RKO (cell line): ENCODE measurements around the gene CYTL1.
"Not testable (repeated sequence)": the region's sequence is repeated elsewhere in the genome, so short reads cannot be mapped to it uniquely, and the experiment has no call there.

Source experiments
- DNase-seq: peaks from one replicate; pipeline ENCODE4 v3.0.0-alpha.2; 2016; ENCODE audit warnings: low spot score

CYTL1 gene

DNA sequence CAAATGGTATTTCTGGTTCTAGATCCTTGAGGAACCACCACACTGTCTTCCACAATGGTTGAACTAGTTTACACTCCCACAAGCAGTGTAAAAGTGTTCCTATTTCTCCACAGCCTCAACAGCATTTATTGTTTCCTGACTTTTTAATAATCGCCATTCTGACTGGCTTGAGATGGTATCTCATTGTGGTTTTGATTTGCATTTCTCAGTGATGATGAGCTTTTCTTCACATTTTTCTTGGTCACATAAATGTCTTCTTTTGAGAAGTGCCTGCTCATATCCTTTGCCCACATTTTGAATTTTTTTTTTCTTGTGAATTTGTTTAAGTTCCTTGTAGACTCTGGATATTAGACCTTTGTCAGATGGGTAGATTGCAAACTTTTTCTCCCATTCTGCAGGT, 22.3 kb downstream of the CYTL1 start:
- DNase-seq: not testable (repeated sequence)

- no peak for DNase-seq
Observed at GRCh38 chr4:4995908-4996265, 23.4 kb downstream of the CYTL1 start.

DNA sequence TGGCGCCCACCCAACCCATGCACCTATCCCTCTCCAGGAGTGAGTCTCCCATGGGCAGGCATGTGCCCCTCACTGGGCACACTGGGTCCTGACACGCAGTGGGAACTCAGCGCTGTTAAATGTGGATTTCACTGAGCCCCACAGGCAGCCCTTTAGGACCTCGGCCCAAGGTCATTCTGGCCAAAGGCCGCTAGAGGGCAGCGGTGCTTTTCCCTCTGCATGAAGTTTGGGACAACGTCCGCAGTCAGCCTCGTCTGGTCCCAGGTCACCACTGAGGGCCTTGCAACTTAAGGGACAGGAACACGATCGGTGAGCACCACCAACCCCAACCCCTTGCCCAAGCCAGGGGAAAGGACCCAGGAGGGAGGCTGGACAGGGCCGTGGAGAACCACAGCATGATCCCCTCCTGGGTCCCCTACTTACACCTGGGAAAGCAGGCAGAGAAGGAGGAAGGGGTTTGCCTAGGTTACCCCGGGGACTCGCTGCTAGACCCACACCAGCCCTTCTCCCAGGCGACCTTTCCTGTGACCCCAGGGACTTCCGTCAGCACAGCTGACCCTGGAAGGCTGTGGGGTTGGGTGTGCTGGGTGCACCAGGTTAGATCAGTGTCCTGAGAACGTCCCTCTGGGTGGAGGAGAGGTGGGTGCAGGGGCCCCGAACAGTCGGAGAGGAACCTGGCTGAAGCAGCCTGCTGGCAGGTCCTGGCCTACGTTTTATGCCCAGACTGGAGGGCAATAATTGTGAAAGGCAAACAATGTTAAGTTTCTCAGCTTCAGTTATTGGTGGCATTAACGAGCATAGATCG, 24.0 kb downstream of the CYTL1 start:
- peak; percentile 58 for DNase-seq

- DNase-seq: no peak
Observed at GRCh38 chr4:4994312-4995097, 24.8 kb downstream of the CYTL1 start.

- DNase-seq: no peak
Observed at GRCh38 chr4:4992833-4993232, 26.4 kb downstream of the CYTL1 start.

- no peak for DNase-seq
Observed at GRCh38 chr4:4991541-4992099, 27.6 kb downstream of the CYTL1 start.

DNA sequence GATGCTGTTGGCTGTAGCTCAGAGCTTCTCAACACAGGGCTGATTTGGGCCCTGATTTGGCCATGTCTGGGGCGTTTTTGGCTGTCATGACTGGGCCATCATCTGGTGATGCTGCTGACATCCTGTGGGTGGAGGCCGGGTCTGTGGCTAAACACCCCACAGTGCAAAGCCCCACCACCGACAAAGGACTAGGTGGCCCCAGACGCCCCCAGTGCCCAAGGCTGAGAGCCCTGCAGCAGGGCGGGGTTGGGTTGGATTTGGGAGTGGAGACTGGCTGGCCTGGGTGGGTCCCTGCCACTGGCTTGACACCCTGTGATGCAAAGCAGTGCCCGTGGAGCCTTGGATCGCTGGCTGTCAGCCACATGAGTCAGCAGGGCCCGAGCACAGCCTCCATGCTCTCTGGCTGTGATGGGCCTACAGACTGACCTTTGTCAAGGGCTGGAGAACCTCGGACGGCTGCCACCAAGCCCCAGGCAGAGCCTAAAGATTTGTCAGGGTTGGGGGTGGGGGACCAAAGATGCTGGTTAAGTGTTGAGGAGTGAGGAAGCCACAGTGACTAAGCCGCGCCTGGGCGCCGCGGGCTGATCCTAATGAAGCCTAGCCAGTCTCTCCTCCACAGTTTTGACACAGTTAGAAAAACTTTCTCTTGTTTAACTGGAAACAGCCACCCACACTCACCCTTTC, 28.3 kb downstream of the CYTL1 start:
- no peak for DNase-seq

DNA sequence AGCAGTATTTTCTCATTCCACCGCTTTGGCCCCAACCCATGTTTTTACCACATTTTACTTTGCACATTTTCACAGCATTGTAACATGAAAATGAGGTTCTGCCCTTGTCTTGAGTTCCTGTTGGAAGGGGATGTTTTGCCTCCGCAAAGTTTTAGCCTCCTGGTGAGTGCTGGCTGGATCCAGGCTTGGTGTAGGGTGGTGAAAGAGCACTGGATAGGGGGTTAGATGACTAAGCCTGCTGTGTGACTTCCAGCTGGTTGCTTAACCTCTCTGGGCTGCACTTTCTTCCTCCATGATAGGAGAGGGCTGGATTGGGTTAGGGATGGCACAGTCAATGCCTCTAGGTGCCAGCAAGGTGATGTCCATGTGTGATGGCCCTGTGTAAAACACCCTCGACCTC, 28.9 kb downstream of the CYTL1 start:
- DNase-seq: no peak

- DNase-seq: no peak
Observed at GRCh38 chr4:4989083-4989622, 30.1 kb downstream of the CYTL1 start.

GRCh38 chr4:4987656-4988055, 31.6 kb downstream of the CYTL1 start:
- no peak for DNase-seq

DNA sequence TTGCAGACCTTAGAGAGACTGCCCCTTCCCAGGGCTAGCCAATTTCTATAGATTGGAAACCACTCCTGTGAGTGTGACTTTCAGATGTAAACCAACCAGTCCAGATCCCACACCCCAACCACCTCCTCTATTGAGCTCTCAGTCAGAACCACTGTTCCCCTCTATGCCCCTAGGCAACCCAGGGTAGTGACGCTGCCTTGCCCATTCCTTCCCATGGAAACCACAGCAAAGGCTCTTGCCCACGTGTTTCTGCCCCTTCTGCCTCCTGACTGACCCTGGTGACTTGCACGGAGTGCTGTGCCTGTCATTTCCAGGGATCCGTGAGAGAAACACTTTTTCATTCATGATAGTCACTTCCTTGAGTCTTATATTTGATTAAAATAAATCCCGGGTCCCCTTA, 32.4 kb downstream of the CYTL1 start:
- DNase-seq: no peak

- DNase-seq: peak; percentile 3
Observed at GRCh38 chr4:4985844-4986243, 33.4 kb downstream of the CYTL1 start.

DNA sequence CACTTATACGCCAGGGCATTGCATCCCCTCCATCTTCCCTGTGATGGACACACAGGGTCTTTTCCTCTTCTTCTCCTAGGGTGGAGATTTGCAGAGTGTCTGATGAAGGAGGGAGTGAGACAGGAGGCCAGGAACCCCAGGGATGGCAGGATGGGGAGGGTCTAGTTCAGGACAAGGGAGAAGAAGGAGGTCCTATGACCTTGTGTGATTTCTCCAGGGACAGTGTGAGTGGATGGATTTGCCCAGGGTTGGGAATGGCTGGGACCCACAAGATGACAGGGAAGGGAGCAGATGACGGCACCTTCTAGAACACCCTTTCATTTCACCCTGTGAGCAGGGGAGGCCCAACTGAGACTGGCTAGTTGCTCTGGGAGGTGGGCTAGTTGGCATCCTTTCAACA, 34.2 kb downstream of the CYTL1 start:
- no peak for DNase-seq

GRCh38 chr4:4984186-4984585, 35.1 kb downstream of the CYTL1 start:
- no peak for DNase-seq

GRCh38 chr4:4981827-4982226, 37.4 kb downstream of the CYTL1 start:
- no peak for DNase-seq

DNA sequence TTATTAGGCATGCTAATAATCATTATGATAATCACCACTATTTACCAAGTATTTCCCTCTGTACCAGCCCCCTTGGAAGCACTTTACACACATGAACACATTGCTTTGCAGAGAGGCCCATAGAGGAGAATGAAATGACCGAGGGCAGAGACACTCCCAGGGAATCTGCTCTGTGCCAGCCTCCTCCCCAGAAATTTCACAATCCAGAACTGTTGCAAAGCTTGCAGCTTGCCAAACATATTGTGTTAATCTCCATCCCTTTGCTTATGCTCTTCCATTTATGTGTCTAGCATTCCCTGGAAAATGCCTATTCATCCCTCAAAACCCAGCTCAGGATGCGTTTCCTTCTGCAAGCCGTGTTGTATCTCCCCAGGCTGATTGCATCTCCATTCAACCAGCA, 37.8 kb downstream of the CYTL1 start:
- DNase-seq: no peak

DNA sequence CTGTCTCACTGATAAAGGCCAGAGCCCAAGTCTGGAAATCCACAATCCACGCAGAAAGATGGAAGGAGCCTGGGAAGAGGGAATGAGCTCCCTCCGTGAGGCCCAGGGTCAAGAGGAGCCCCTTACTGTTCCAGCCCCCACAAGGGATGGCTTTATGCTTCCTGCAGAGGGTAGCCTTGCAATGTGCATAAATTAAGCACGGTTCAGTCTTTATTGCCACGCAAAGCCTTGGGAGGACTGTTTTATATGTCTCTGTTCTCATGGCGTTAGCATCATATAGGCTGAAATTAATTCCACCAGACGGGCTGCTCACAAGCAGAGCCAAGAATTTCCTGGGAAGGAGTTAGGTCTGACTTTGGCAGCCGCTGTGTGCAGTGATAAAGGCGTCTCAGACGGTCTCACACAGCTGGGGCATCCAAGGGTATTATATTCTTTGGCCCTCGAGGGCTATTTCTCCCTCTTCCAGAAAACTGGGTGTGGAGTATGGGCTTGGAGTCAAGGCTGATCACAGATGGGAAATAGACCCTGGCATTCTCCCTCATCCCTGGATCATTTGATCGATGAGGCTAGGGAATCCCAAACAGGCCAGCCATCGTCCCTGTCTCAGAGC, 38.5 kb downstream of the CYTL1 start:
- no peak for DNase-seq

DNA sequence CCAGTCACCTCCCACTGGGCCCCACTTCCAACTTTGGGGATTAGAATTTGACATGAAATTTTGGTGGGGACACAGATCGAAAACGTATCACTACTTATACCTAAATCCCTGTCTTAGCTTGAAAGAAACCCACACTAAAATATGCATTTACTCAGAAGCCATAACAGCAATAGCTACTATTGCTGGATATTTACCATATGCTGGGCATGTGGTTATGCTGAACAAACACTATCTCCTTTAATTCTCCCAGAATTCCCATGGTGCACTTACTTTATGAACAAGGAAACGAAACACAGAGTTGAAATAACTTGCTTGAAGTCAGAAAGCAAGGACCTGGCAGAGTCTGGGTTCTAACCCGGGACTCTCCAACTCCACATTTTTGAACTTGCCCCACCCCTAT, 39.3 kb downstream of the CYTL1 start:
- no peak for DNase-seq

GRCh38 chr4:4974727-4975126, 44.5 kb downstream of the CYTL1 start:
- DNase-seq: no peak

GRCh38 chr4:4971796-4972195, 47.5 kb downstream of the CYTL1 start:
- DNase-seq: no peak

GRCh38 chr4:4969298-4969697, 50.0 kb downstream of the CYTL1 start:
- DNase-seq: peak; percentile 29

GRCh38 chr4:4968161-4968725, 51.0 kb downstream of the CYTL1 start:
- DNase-seq: no peak
